Pancreas (tissue), 10 donors: ENCODE measurements around the gene BCO2. TPM values are rescaled to one million over a fixed set of nuclear protein-coding genes. Genes with fewer than 3 reads are reported as not detected.

ENCODE experiments used
- ATAC-seq, 4 donors: fragments of 200-7000 bp; cut with Tn5 transposase; one replicate each; pipeline versions ENCODE4 v1.8.0 to v1.9.1; 2020; ENCODE audit warnings: mild to moderate bottlenecking in 4 of 4, moderate library complexity in 4 of 4
- DNase-seq, 6 donors: peaks; one replicate each; pipeline ENCODE4 v3.0.0-alpha.2; 2020
- FAIRE-seq: peaks from 2 replicates; lab custom pipeline; 2012; peaks lifted over from hg19 to GRCh38; lab: Jason Lieb, UNC
- H3K27ac ChIP-seq, 4 donors: fragments of 200-600 bp; sonication (generic); 1 replicate in 3 of 4; 2 replicates in 1 of 4; pipeline versions ENCODE4 v1.5.0 to v1.8.0; 2020
- H3K27me3 ChIP-seq, 4 donors: fragments of 200-600 bp; one replicate each; pipeline ENCODE4 v1.8.0; 2021
- H3K36me3 ChIP-seq, 3 donors: fragments of 200-600 bp; sonication (generic) in 1 of 3; one replicate each; pipeline versions ENCODE4 v1.5.0 to v1.8.0; 2020 to 2021
- H3K4me1 ChIP-seq, 3 donors: fragments of 200-600 bp; one replicate each; pipeline ENCODE4 v1.8.0; 2021
- H3K4me3 ChIP-seq, 4 donors: fragments of 200-600 bp; sonication (generic) in 2 of 4; one replicate each; pipeline versions ENCODE4 v1.5.0 to v1.8.0; 2020 to 2021
- H3K9me3 ChIP-seq, 4 donors: fragments of 200-600 bp; one replicate each; pipeline ENCODE4 v1.8.0; 2021
- WGBS, 2 donors: extraction: QIAGEN DNeasy Blood & Tissue Kit; methylation state at CpG; one replicate each; pipeline ENCODE4 v1.1.7; 2013; 5-methylcytosine and 5-hydroxymethylcytosine counted together
- intact Hi-C, 3 donors: fragments of 100-400 bp; cut with DNase I; formaldehyde crosslinking; loops; one replicate each; pipeline versions ENCODE4 v1.11.1 to v1.14.2; 2022
- polyA plus RNA-seq, 2 donors: library from polyadenylated mRNA; stranded (reverse); fragments of 200-250 nt; gene quantifications; one replicate each; pipeline ENCODE4 v1.2.3, GENCODE V29; 2013
- total RNA-seq, 6 donors: library from RNA; stranded (reverse); fragmentation: NEBNext Ultra II Directional in 4 of 6; extraction: Animal tissue kit (Norgen Biotek cat#: 25700) in 4 of 6; gene quantifications; one replicate each; pipeline versions ENCODE4 v1.2.1 to v1.2.4, GENCODE V29; 2021 to 2023
- TF ChIP-seq, protein P1 (sequence below), 4 donors: fragments of 200-600 bp; sonication (generic) in 3 of 4; IDR thresholded peaks; one replicate each; pipeline versions ENCODE4 v1.5.0 to v1.8.0; 2021; ENCODE audit warnings: antibody characterized with exemption in 4 of 4
- donor health status: healthy with polysubstance abuse.
- donor health status: DM: no; HTN: no; CAD: no; lungs with moderate emphysema.
- donor health status: DM: no; HTN: no; CAD: no.
- donor health status: control.
- donor health status: control.
- donor health status: Bipolar disorder and iron deficiency.
- donor health status: DM: yes; HTN: yes; CAD: no.
- donor health status: DM: no; HTN: no; CAD: no.
- donor health status: DM: no; HTN: no; CAD: no.
- donor health status: DM: yes; HTN: yes; CAD: no.

The BCO2 gene
- total and polyA plus RNA-seq, 8 donors = 0.59 to 10.0 (median 2.5) TPM

DNA sequence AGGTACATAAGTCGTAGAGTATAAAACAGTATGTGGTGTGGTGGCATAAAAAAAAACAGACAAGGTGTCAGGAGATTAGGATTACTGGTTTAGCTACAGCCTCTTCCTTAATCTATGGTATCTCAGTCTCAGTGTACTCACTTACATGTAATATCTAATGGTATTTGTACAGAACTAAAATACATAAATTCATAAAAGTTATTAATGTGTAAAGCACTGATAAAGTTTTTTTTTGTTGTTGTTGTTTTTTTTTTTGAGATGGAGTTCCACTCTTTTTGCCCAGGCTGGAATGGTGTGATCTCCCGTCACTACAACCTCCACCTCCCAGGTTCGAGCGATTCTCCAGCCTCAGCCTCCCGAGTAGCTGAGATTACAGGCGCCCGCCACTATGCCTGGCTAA lies 53.8 kb downstream of the BCO2 start:
- WGBS, 2 donors = 88 to 90% methylated on average over 7 of the region's 7 CpGs
- H3K9me3 ChIP-seq = no peaks in the 10 kb centered on the region
- DNase-seq (no peak), ATAC-seq (no peak), FAIRE-seq (no peak)
- TF ChIP-seq, protein P1, sequence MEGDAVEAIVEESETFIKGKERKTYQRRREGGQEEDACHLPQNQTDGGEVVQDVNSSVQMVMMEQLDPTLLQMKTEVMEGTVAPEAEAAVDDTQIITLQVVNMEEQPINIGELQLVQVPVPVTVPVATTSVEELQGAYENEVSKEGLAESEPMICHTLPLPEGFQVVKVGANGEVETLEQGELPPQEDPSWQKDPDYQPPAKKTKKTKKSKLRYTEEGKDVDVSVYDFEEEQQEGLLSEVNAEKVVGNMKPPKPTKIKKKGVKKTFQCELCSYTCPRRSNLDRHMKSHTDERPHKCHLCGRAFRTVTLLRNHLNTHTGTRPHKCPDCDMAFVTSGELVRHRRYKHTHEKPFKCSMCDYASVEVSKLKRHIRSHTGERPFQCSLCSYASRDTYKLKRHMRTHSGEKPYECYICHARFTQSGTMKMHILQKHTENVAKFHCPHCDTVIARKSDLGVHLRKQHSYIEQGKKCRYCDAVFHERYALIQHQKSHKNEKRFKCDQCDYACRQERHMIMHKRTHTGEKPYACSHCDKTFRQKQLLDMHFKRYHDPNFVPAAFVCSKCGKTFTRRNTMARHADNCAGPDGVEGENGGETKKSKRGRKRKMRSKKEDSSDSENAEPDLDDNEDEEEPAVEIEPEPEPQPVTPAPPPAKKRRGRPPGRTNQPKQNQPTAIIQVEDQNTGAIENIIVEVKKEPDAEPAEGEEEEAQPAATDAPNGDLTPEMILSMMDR (IDR thresholded peaks at IDR 0.05) = no peak
- peaks cover 0 to 14% (median 6%) of the 10 kb centered on the region in 3 donors for H3K4me1 ChIP-seq
- intact Hi-C loops = no loop called here
- no peak overlapping the region for H3K4me3 ChIP-seq
- H3K27me3 ChIP-seq = no peaks in the 10 kb centered on the region
- no peak overlapping the region for H3K27ac ChIP-seq
- peaks cover 0 to 9% (median 0%) of the 10 kb centered on the region in 3 donors for H3K36me3 ChIP-seq

DNA sequence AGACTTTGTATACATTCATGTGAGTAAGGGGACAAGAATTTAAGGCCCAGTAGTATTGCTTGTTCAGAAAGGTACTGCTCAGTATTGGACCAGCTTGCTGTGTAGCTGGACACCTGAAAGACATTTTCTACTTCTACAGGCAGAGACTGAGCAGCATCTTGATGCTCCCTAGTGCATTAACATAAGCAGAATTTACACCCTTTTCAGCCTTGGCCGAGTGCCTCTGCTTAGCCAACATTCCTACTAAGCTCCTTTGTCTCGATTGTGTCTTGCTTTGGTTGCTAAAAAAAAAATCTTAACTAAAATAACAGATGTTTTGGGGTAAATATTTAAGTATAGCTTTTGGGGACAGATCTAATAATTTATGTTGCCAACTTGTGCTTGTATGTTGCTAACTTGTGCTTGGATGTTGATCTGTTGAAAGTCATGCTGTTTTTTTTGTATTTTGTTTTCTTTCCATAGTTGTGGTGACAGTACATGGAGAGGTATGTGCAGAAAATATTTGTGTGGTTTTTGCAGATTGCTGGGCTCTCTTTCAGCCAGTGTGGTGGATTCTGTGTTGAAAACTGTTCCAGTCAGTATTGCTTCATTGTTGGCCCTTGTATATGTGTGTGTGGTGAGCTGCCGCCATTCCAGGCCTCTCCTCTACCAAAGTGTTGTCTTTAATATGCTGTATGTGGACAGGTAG lies 54.6 kb downstream of the BCO2 start:
- no peak overlapping the region for H3K4me3 ChIP-seq
- whole genome bisulfite sequencing, 2 donors = 87% methylated on average over 3 of the region's 3 CpGs
- peaks cover 0 to 9% (median 0%) of the 10 kb centered on the region in 3 donors for H3K36me3 ChIP-seq
- no peaks in the 10 kb centered on the region for H3K9me3 ChIP-seq
- DNase-seq (no peak), ATAC-seq (no peak), FAIRE-seq (no peak)
- intact Hi-C loops = no loop called here
- TF ChIP-seq, protein P1 (IDR thresholded peaks at IDR 0.05) = no peak
- no peaks in the 10 kb centered on the region for H3K27me3 ChIP-seq
- H3K27ac ChIP-seq = no peak overlapping the region
- peaks cover 0 to 14% (median 6%) of the 10 kb centered on the region in 3 donors for H3K4me1 ChIP-seq

DNA sequence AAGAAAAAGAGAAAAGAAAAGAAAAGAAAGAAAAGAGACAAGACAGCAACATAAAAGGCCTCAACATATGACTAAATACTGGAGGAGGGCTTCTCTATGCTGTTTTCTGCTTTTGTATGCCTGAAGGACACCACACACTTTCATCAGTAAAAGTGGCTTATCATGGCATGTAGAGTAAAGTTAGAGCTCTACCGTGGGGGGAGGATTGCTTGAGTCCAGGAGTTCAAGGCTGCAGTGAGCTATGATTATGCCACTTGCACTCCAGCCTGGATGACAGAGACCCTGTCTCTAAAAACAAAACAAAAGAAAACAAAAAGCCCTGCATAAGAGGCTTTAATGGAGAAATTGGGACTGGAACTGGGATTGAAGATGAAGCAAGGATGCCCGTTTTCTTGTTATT lies 56.6 kb downstream of the BCO2 start:
- Histone ChIP-seq H3K4me1 (peaks cover 0 to 14% (median 6%) of the 10 kb centered on the region in 3 donors), H3K27me3 (no peaks in the 10 kb centered on the region), H3K27ac (no peak overlapping the region), H3K4me3 (no peak overlapping the region), H3K9me3 (no peaks in the 10 kb centered on the region), H3K36me3 (peaks cover 0 to 16% (median 4%) of the 10 kb centered on the region in 3 donors)
- ATAC-seq (no peak), DNase-seq (no peak), FAIRE-seq (no peak)
- intact Hi-C loops = no loop called here
- 56 to 60% methylated on average over 2 of the region's 2 CpGs for WGBS, 2 donors
- TF ChIP-seq, protein P1 (IDR thresholded peaks at IDR 0.05) = no peak

DNA sequence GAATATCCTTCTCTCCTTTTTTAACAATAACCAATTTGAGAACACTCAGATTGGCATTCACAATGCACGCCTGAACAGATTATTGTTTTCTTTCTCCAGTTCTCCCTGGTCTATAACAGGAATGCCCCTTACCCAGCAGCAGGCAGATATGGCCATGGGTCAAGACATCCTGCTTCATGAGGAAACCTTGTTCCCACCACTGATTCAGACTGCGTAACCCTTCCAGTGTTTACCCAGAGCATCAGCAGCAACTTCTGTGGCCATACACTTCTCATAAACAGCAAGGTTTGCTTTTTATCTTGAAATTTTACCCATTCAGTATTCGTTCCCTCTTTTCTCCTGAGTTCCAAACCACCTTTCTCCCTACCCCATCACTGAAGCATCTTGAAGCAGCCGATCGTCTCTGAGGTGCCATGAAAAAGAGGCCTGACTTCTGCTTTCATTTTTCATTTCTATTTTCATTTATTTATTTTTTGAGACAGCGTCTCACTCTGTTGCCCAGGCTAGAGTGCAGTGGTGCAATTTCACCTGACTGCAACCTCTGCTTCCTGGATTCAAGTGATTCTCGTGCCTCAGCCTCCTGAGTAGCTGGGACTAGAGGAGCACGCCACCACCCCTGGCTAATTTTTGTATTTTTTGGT lies 60.6 kb downstream of the BCO2 start:
- H3K36me3 ChIP-seq = peaks cover 0 to 18% (median 4%) of the 10 kb centered on the region in 3 donors
- ATAC-seq = no peak

More for the DNA sequence above, 60.6 kb downstream of the BCO2 start:
- Histone ChIP-seq H3K4me3 (no peak overlapping the region), H3K27me3 (no peaks in the 10 kb centered on the region), H3K27ac (no peak overlapping the region), H3K4me1 (no peaks in the 10 kb centered on the region), H3K9me3 (no peaks in the 10 kb centered on the region)
- WGBS, 2 donors = 90 to 96% methylated on average over 8 of the region's 8 CpGs
- intact Hi-C loops = no loop called here
- TF ChIP-seq, protein P1 (IDR thresholded peaks at IDR 0.05) = no peak
- no peak for DNase-seq
- no peak for FAIRE-seq
